Lower leg skin (tissue), 3 donors: Measurements from ENCODE around the gene STAT6.

Experiments used
- POLR2A ChIP-seq, 2 donors: fragments of 450-650 bp; IDR thresholded peaks; one replicate each; pipeline ENCODE4 v1.6.1; 2016 to 2017; ENCODE audit warnings: antibody characterized with exemption in 2 of 2, mild to moderate bottlenecking in 1 of 2, moderate library complexity in 1 of 2
- TF ChIP-seq, protein P1 (sequence below), 3 donors: fragments of 450-650 bp; IDR thresholded peaks; one replicate each; pipeline ENCODE4 v1.5.1; 2016; ENCODE audit warnings: antibody characterized with exemption in 3 of 3, mild to moderate bottlenecking in 3 of 3, moderate library complexity in 2 of 3

GRCh38 chr12:57127726-57128518 is 16.8 kb upstream of the STAT6 start, which contains the start of gene LRP1:
- TF ChIP-seq POLR2A (IDR thresholded peaks at IDR 0.05) = no peak
- TF ChIP-seq, protein P1, sequence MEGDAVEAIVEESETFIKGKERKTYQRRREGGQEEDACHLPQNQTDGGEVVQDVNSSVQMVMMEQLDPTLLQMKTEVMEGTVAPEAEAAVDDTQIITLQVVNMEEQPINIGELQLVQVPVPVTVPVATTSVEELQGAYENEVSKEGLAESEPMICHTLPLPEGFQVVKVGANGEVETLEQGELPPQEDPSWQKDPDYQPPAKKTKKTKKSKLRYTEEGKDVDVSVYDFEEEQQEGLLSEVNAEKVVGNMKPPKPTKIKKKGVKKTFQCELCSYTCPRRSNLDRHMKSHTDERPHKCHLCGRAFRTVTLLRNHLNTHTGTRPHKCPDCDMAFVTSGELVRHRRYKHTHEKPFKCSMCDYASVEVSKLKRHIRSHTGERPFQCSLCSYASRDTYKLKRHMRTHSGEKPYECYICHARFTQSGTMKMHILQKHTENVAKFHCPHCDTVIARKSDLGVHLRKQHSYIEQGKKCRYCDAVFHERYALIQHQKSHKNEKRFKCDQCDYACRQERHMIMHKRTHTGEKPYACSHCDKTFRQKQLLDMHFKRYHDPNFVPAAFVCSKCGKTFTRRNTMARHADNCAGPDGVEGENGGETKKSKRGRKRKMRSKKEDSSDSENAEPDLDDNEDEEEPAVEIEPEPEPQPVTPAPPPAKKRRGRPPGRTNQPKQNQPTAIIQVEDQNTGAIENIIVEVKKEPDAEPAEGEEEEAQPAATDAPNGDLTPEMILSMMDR (IDR thresholded peaks at IDR 0.05) = no peak
